ENCODE measurements around the gene HTRA1.

The HTRA1 gene

GRCh38 chr10:122461367-122461728 lies at the start of gene HTRA1:
TSS of gene HTRA1 (plus strand) at chr10:122461553. CDS start at chr10:122461653, 100 bp downstream.
- in situ Hi-C loops (cut with MboI; ENCODE audit: low sequenced_read_pairs), result no loop called here

GRCh38 chr10:122413327-122413726 lies 48.0 kb upstream of the HTRA1 start:
- in situ Hi-C loops (cut with MboI; ENCODE audit: low sequenced_read_pairs), result no loop called here

- in situ Hi-C loops (cut with MboI; ENCODE audit: low sequenced_read_pairs), result no loop called here
These were observed 43.7 kb upstream of the HTRA1 start for GRCh38 chr10:122417667-122418066.

- in situ Hi-C loops (cut with MboI; ENCODE audit: low sequenced_read_pairs), result no loop called here
These were observed 42.3 kb upstream of the HTRA1 start for GRCh38 chr10:122419016-122419415.

GRCh38 chr10:122419876-122420623 lies 41.3 kb upstream of the HTRA1 start:
- in situ Hi-C loops (cut with MboI; ENCODE audit: low sequenced_read_pairs), result no loop called here

- in situ Hi-C loops (cut with MboI; ENCODE audit: low sequenced_read_pairs), result no loop called here
These were observed 40.7 kb upstream of the HTRA1 start for GRCh38 chr10:122420624-122421007.

- in situ Hi-C loops (cut with MboI; ENCODE audit: low sequenced_read_pairs), result no loop called here
These were observed 40.2 kb upstream of the HTRA1 start for GRCh38 chr10:122421054-122421625.

- in situ Hi-C loops (cut with MboI; ENCODE audit: low sequenced_read_pairs), result no loop called here
These were observed 39.6 kb upstream of the HTRA1 start for GRCh38 chr10:122421742-122422141.

GRCh38 chr10:122422266-122422989 lies 38.9 kb upstream of the HTRA1 start:
- in situ Hi-C loops (cut with MboI; ENCODE audit: low sequenced_read_pairs), result no loop called here

- in situ Hi-C loops (cut with MboI; ENCODE audit: low sequenced_read_pairs), result no loop called here
These were observed 37.3 kb upstream of the HTRA1 start for GRCh38 chr10:122424059-122424458.

GRCh38 chr10:122426829-122427228 lies 34.5 kb upstream of the HTRA1 start:
- in situ Hi-C loops (cut with MboI; ENCODE audit: low sequenced_read_pairs), result loop anchor here (25.0 kb wide), 2 partner anchors 140 to 290 kb away; no protein-coding TSS in a partner anchor

GRCh38 chr10:122427280-122427679 lies 34.1 kb upstream of the HTRA1 start:
- in situ Hi-C loops (cut with MboI; ENCODE audit: low sequenced_read_pairs), result loop anchor here (25.0 kb wide), 2 partner anchors 140 to 290 kb away; no protein-coding TSS in a partner anchor

GRCh38 chr10:122435212-122435827 lies 26.0 kb upstream of the HTRA1 start:
- in situ Hi-C loops (cut with MboI; ENCODE audit: low sequenced_read_pairs), result loop anchor here (25.0 kb wide), 2 partner anchors 148 to 298 kb away; no protein-coding TSS in a partner anchor

GRCh38 chr10:122441961-122442360 lies 19.4 kb upstream of the HTRA1 start:
- in situ Hi-C loops (cut with MboI; ENCODE audit: low sequenced_read_pairs), result loop anchor here (25.0 kb wide), 2 partner anchors 155 to 305 kb away; no protein-coding TSS in a partner anchor

- in situ Hi-C loops (cut with MboI; ENCODE audit: low sequenced_read_pairs), result loop anchor here (25.0 kb wide), 2 partner anchors 158 to 308 kb away; no protein-coding TSS in a partner anchor
These were observed 15.9 kb upstream of the HTRA1 start for GRCh38 chr10:122445469-122445868.

GRCh38 chr10:122445904-122446303 lies 15.4 kb upstream of the HTRA1 start:
- in situ Hi-C loops (cut with MboI; ENCODE audit: low sequenced_read_pairs), result loop anchor here (25.0 kb wide), 2 partner anchors 159 to 309 kb away; no protein-coding TSS in a partner anchor

- in situ Hi-C loops (cut with MboI; ENCODE audit: low sequenced_read_pairs), result loop anchor here (25.0 kb wide), 2 partner anchors 160 to 310 kb away; no protein-coding TSS in a partner anchor
These were observed 14.5 kb upstream of the HTRA1 start for GRCh38 chr10:122446668-122447423.

- in situ Hi-C loops (cut with MboI; ENCODE audit: low sequenced_read_pairs), result loop anchor here (25.0 kb wide), 2 partner anchors 161 to 311 kb away; no protein-coding TSS in a partner anchor
These were observed 12.8 kb upstream of the HTRA1 start for GRCh38 chr10:122448600-122448999.

- in situ Hi-C loops (cut with MboI; ENCODE audit: low sequenced_read_pairs), result loop anchor here (25.0 kb wide), 2 partner anchors 162 to 312 kb away; no protein-coding TSS in a partner anchor
These were observed 12.2 kb upstream of the HTRA1 start for GRCh38 chr10:122449153-122449552.

- in situ Hi-C loops (cut with MboI; ENCODE audit: low sequenced_read_pairs), result no loop called here
These were observed 10.9 kb upstream of the HTRA1 start for GRCh38 chr10:122450353-122450990.
